NCI-H2227 treated with DMSO at 0.1 percent for 48 hours (cell line): ENCODE data around the gene AKR1C4.

Source experiments
- DNase-seq: peaks from one replicate; lab custom pipeline; 2025; lab: John Stamatoyannopoulos, UW

Gene AKR1C4

DNA sequence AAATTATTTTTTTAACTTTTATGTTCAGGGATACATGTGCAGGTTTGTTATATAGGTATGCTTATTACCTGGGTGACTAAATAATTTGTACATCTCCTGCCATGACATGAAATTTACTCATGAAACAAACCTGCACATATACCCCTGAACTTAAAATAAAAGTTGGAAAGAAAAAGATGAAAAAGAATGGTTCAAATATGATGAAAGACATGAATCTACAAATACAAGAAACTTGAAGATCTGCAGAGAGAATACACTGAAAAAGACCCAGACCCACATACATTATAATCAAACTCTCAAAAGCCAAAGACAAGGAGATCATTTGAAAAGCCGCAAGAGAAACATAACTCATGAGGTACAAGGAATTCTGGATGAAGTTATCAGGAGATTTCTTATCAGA lies 70.2 kb downstream of the AKR1C4 start:
- no peak for DNase-seq

DNA sequence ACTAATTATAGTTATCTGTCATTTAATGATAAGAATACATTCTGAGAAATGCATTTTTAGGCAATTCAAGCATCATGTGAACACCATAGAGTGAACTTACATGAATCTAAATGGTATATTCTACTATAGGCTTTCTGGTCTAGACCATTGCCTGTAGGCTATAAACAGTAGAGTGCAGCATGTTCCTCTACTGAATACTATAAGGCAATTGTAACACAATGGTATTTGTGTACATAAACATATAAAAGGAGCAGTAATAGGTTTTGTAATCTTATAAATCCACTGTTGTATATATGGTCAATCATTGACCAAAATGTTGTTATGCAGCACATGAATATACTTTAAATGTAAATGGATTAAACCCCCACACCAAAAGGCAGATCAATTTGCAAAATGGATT lies 71.6 kb downstream of the AKR1C4 start:
- no peak for DNase-seq
